WTC11 (cell line): ENCODE results near the gene TSSC4. TPM values are rescaled to one million over a fixed set of nuclear protein-coding genes. Genes with fewer than 3 reads are reported as not detected.

Experiments
- ATAC-seq: fragments of 200-7000 bp; cut with Tn5 transposase; 2 replicates; pipeline ENCODE4 v1.10.0; 2021; ENCODE audit warnings: mild to moderate bottlenecking, moderate library complexity
- CTCF ChIA-PET: fragments of 300-600 bp; sonication (Branson Sonifier 250); formaldehyde crosslinking; loops from one replicate; lab custom pipeline; 2021; ENCODE audit warnings: antibody characterized with exemption; lab: Charles Lee
- POLR2A ChIA-PET: fragments of 350-600 bp; sonication (Branson Sonifier 250); formaldehyde crosslinking; loops from one replicate; lab custom pipeline; 2021; ENCODE audit warnings: antibody characterized with exemption; lab: Charles Lee
- DNase-seq: peaks from one replicate; pipeline ENCODE4 v3.0.0; 2021; ENCODE audit warnings: low spot score
- H3K27ac Mint-ChIP-seq: 2 replicates; pipeline ENCODE4 v1.8.0; 2021; ENCODE audit warnings: mixed read lengths
- H3K27me3 Mint-ChIP-seq: 2 replicates; pipeline ENCODE4 v1.8.0; 2021; ENCODE audit warnings: low read depth, mild to moderate bottlenecking, moderate library complexity, mixed read lengths
- H3K36me3 Mint-ChIP-seq: 2 replicates; pipeline ENCODE4 v1.8.0; 2021; ENCODE audit warnings: mixed read lengths
- H3K4me1 Mint-ChIP-seq: 2 replicates; pipeline ENCODE4 v1.8.0; 2022; ENCODE audit warnings: mixed read lengths
- H3K4me3 Mint-ChIP-seq: 2 replicates; pipeline ENCODE4 v1.8.0; 2021; ENCODE audit warnings: mild to moderate bottlenecking, moderate library complexity, mixed read lengths
- H3K9me3 Mint-ChIP-seq: 2 replicates; pipeline ENCODE4 v1.8.0; 2021; ENCODE audit warnings: mixed read lengths
- CREB1 ChIP-seq: sonication (generic); formaldehyde crosslinking; IDR thresholded peaks from 2 replicates; pipeline ENCODE4 v1.8.0; 2023; ENCODE audit warnings: mild to moderate bottlenecking, missing genetic modification reagents
- CREM ChIP-seq: sonication (generic); formaldehyde crosslinking; IDR thresholded peaks from 2 replicates; pipeline ENCODE4 v1.8.1; 2022; ENCODE audit warnings: mild to moderate bottlenecking, missing genetic modification reagents, moderate library complexity
- CTCF ChIP-seq: fragments of 200-600 bp; IDR thresholded peaks from 2 replicates; pipeline ENCODE4 v1.8.0; 2022; ENCODE audit warnings: antibody characterized with exemption
- ESRRA ChIP-seq: sonication (generic); formaldehyde crosslinking; IDR thresholded peaks from 2 replicates; pipeline ENCODE4 v1.8.1; 2022; ENCODE audit warnings: mild to moderate bottlenecking, missing genetic modification reagents, borderline replicate concordance
- ETV6 ChIP-seq: sonication (generic); formaldehyde crosslinking; IDR thresholded peaks from 2 replicates; pipeline ENCODE4 v1.8.1; 2022; ENCODE audit warnings: mild to moderate bottlenecking, missing genetic modification reagents
- FOXK1 ChIP-seq: sonication (generic); formaldehyde crosslinking; IDR thresholded peaks from 2 replicates; pipeline ENCODE4 v1.8.0; 2022; ENCODE audit warnings: mild to moderate bottlenecking, moderate library complexity, missing genetic modification reagents
- HMGXB4 ChIP-seq: sonication (generic); formaldehyde crosslinking; IDR thresholded peaks from 2 replicates; pipeline ENCODE4 v1.8.1; 2023; ENCODE audit warnings: mild to moderate bottlenecking, moderate library complexity, missing genetic modification reagents
- JUN ChIP-seq: sonication (generic); formaldehyde crosslinking; IDR thresholded peaks from 2 replicates; pipeline ENCODE4 v1.8.0; 2023; ENCODE audit warnings: mild to moderate bottlenecking, missing genetic modification reagents
- MXD4 ChIP-seq: fragments of 250-450 bp; sonication (Bioruptor Pico); IDR thresholded peaks from 2 replicates; pipeline ENCODE4 v1.8.0; 2021; ENCODE audit warnings: mild to moderate bottlenecking, moderate library complexity, borderline replicate concordance
- NFYB ChIP-seq: sonication (generic); formaldehyde crosslinking; conservative IDR thresholded peaks from 2 replicates; pipeline ENCODE4 v1.8.0; 2022; ENCODE audit warnings: low read depth, missing genetic modification reagents
- NR1H2 ChIP-seq: sonication (generic); formaldehyde crosslinking; IDR thresholded peaks from 2 replicates; pipeline ENCODE4 v1.9.0; 2021; ENCODE audit warnings: mild to moderate bottlenecking, moderate library complexity, missing genetic modification reagents
- PRDM15 ChIP-seq: sonication (generic); formaldehyde crosslinking; IDR thresholded peaks from 2 replicates; pipeline ENCODE4 v1.8.0; 2022; ENCODE audit warnings: missing genetic modification reagents
- SMAD3 ChIP-seq: sonication (generic); formaldehyde crosslinking; IDR thresholded peaks from 2 replicates; pipeline ENCODE4 v1.8.0; 2022; ENCODE audit warnings: missing genetic modification reagents, mild to moderate bottlenecking, borderline replicate concordance
- SMAD4 ChIP-seq: sonication (generic); formaldehyde crosslinking; IDR thresholded peaks from 2 replicates; pipeline ENCODE4 v1.8.0; 2022; ENCODE audit warnings: mild to moderate bottlenecking, missing genetic modification reagents
- ZNF138 ChIP-seq: sonication (generic); formaldehyde crosslinking; conservative IDR thresholded peaks from 2 replicates; pipeline ENCODE4 v1.8.1; 2022; ENCODE audit warnings: mild to moderate bottlenecking, moderate library complexity, missing genetic modification reagents
- ZNF317 ChIP-seq: sonication (generic); formaldehyde crosslinking; IDR thresholded peaks from 2 replicates; pipeline ENCODE4 v1.8.1; 2023; ENCODE audit warnings: low read depth, mild to moderate bottlenecking, moderate library complexity, missing genetic modification reagents, borderline replicate concordance
- ZNF671 ChIP-seq: fragments of 250-450 bp; sonication (Bioruptor Pico); IDR thresholded peaks from 2 replicates; pipeline ENCODE4 v1.8.0; 2021; ENCODE audit warnings: mild to moderate bottlenecking
- total RNA-seq: library from RNA; stranded (reverse); gene quantifications from 3 replicates; pipeline ENCODE4 v1.2.3, GENCODE V29; 2021
- TF ChIP-seq, protein P1 (sequence below): sonication (generic); formaldehyde crosslinking; IDR thresholded peaks from 2 replicates; pipeline ENCODE4 v1.8.1; 2022; ENCODE audit warnings: low read depth, mild to moderate bottlenecking, moderate library complexity, missing genetic modification reagents, borderline replicate concordance
- TF ChIP-seq, protein P2 (sequence below): sonication (generic); formaldehyde crosslinking; IDR thresholded peaks from 2 replicates; pipeline ENCODE4 v1.8.1; 2023; ENCODE audit warnings: mild to moderate bottlenecking, missing genetic modification reagents
- TF ChIP-seq, protein P3 (sequence below): fragments of 250-450 bp; sonication (Bioruptor Pico); IDR thresholded peaks from 2 replicates; pipeline ENCODE4 v1.9.0; 2021; ENCODE audit warnings: moderate library complexity, mild to moderate bottlenecking, inconsistent platforms, borderline replicate concordance

The TSSC4 gene
- total RNA-seq, 1 experiment from 2014 or later = 41.4 TPM

GRCh38 chr11:2441171-2441570 is 40.6 kb downstream of the TSSC4 start:
- ChIA-PET POLR2A (no interaction called here), CTCF (no interaction called here)
- ATAC-seq (no peak), DNase-seq (no peak)
- no peak overlapping the region for H3K27ac Mint-ChIP-seq
- H3K4me1 Mint-ChIP-seq = peaks cover 3% of the 10 kb centered on the region
- H3K36me3 Mint-ChIP-seq = no peaks in the 10 kb centered on the region
- H3K4me3 Mint-ChIP-seq = no peak overlapping the region
- peaks cover 77% of the 10 kb centered on the region for H3K27me3 Mint-ChIP-seq
- TF ChIP-seq, protein P1, sequence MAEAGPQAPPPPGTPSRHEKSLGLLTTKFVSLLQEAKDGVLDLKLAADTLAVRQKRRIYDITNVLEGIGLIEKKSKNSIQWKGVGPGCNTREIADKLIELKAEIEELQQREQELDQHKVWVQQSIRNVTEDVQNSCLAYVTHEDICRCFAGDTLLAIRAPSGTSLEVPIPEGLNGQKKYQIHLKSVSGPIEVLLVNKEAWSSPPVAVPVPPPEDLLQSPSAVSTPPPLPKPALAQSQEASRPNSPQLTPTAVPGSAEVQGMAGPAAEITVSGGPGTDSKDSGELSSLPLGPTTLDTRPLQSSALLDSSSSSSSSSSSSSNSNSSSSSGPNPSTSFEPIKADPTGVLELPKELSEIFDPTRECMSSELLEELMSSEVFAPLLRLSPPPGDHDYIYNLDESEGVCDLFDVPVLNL = no peak
- TF ChIP-seq CTCF (no peak), ZNF317 (no peak), NFYB (CRISPR knock-in tag) (no peak), CREB1 (CRISPR knock-in tag) (no peak), ETV6 (CRISPR knock-in tag) (no peak), MXD4 (CRISPR knock-in tag) (no peak), ZNF138 (no peak), ESRRA (no peak), FOXK1 (CRISPR knock-in tag) (no peak), SMAD4 (CRISPR knock-in tag) (no peak), NR1H2 (CRISPR knock-in tag) (no peak), CREM (CRISPR knock-in tag) (no peak), JUN (CRISPR knock-in tag) (no peak), HMGXB4 (CRISPR knock-in tag) (no peak), ZNF671 (no peak), PRDM15 (CRISPR knock-in tag) (no peak), SMAD3 (CRISPR knock-in tag) (no peak)
- TF ChIP-seq, protein P2, sequence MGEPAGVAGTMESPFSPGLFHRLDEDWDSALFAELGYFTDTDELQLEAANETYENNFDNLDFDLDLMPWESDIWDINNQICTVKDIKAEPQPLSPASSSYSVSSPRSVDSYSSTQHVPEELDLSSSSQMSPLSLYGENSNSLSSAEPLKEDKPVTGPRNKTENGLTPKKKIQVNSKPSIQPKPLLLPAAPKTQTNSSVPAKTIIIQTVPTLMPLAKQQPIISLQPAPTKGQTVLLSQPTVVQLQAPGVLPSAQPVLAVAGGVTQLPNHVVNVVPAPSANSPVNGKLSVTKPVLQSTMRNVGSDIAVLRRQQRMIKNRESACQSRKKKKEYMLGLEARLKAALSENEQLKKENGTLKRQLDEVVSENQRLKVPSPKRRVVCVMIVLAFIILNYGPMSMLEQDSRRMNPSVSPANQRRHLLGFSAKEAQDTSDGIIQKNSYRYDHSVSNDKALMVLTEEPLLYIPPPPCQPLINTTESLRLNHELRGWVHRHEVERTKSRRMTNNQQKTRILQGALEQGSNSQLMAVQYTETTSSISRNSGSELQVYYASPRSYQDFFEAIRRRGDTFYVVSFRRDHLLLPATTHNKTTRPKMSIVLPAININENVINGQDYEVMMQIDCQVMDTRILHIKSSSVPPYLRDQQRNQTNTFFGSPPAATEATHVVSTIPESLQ (CRISPR knock-in tag) = no peak
- TF ChIP-seq, protein P3, sequence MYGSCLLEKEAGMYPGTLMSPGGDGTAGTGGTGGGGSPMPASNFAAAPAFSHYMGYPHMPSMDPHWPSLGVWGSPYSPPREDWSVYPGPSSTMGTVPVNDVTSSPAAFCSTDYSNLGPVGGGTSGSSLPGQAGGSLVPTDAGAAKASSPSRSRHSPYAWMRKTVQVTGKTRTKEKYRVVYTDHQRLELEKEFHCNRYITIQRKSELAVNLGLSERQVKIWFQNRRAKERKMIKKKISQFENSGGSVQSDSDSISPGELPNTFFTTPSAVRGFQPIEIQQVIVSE (CRISPR knock-in tag) = no peak
- H3K9me3 Mint-ChIP-seq = peaks cover 5% of the 10 kb centered on the region
